GM18520 (cell line): ENCODE results near the gene SNX25.
"Not testable (repeated sequence)": the region's sequence is repeated elsewhere in the genome, so short reads cannot be mapped to it uniquely, and the experiment has no call there.

Experiments
- ATAC-seq: cut with Tn5 transposase; IDR thresholded peaks from one replicate; pipeline ENCODE4 v1.9.1; 2021; ENCODE audit not compliant: unreplicated experiment

The SNX25 gene

DNA sequence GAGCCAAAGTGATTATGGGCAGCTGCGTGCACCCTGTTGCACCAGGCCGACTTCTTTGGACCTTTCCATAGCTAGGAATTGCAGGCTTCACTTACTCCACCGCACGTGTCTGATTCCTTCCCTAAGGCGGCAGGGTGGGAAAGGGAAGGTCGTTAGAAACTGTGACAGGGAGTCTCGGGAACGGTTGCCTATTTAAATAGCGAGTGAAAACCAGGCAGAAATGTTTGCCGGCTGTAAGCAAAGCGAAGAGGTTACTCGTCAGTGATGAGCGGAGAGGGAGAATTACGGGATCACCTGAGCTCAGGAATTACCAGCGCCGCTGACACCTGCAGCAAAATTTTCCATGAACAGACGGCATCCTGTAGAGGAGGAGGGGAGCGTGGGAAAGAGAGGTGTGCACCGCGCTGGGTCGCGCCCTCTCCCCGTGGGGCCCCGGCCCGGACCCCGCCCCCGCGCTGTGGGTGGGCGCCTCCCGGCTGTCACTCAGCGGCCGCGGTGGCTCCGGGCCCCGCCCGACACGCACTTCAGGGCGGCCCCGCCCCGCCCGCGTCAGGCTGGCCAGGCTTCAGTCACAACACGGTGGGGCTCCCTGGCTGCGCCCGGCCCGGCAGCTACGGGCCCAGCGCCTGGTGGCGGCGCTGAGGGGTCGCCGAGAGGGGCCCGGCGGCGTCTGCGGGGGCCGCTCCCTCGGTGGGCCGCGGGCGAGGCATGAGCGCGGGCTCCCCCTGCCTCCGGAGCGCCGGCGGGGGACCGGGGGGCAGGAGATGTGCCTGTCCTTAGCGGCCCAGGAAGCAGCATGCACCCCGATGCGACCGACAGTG lies at the start of gene SNX25:
SNX25 (plus strand) TSS at position 568 of the 821 bp plus-strand sequence; CDS start at position 797, 229 bp downstream.
- peak; percentile 73 for ATAC-seq

DNA sequence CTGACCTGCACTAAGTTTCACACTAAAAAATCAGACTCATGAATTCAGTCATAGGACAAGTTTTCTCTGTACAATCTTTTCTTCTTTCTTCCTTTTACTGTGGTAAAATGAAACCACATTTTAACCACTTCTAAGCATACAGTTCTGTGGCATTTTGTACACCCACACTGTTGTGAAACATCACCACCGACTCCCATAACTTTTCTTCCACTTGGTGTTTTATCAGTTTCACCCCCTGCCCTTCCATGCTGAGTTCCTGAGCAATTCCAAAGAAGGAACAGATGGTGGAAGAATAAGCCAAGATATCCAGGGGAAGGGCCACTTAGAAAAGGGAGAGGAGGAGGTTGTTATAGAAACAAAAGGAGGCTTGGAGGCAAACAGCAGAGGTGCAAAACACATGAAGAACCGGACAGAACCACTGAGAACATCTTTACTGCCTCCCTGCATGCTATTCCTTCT lies 43.8 kb upstream of the SNX25 start:
- ATAC-seq = peak; percentile 83

- ATAC-seq = no peak
Observed at GRCh38 chr4:185167234-185167633, 42.2 kb upstream of the SNX25 start.

DNA sequence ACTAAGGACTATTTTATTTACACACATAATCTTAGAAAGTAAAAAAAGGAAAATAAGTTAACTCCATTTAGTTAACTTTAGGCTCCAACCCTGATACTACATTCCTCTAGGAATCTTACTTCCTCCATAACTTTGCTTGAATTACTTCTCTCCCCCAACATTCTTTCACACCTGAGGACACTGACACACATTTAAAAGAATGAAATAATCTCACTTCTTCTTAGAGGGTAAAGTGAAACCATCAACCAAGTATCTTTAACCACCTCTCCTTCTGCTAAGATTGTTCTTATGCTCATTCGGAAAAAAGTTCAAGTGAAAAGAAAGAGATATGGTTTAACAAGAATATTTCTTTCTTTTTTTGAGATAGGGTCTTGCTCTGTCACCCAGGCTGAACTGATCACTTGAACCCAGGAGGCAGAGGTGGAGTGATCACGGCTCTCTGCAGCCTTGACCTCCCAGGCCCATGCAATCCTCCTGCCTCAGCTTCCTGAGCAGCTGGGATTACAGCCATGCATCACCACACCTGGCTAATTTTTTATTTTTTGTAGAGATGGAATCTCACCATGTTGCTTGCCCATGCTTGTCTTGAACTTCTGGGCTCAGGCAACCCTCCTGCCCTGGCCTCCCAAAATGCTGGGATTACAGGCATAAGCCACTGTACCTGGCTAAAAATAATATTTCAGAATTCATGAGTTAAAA lies 37.9 kb upstream of the SNX25 start:
- no peak for ATAC-seq

- ATAC-seq = no peak
Observed at GRCh38 chr4:185179488-185179887, 29.9 kb upstream of the SNX25 start.

- no peak for ATAC-seq
Observed at GRCh38 chr4:185182239-185182638, 27.2 kb upstream of the SNX25 start.

DNA sequence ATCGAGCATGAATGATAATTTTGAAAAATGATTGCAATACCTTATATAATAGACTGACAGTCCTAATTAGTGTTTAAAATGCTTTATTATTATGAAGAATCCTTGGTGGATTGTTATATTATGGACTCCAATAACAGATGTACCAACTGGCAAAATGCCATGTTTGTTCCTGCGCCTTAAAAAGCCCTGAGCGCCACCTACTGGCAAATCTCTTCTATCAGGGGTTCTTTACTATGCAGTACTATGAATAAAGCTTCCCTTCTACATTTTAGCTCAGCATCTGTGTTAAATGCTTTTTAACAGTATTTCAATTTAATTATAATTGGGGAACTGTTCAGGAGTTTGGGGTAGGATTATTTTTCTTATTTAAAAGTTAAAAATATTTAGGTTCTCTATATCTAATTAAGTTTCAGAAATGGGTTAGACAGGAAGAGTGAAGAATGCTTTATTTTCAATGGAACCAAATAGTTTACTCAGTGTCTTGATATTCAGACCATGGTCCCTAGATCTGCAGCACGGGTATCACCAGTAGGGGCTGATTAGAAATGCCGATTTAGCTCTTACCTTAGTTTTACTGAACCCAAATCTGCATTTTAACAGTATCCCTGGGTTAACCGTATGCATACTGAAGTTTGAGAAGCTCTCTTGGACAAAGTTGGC lies 25.6 kb upstream of the SNX25 start:
- ATAC-seq = no peak

DNA sequence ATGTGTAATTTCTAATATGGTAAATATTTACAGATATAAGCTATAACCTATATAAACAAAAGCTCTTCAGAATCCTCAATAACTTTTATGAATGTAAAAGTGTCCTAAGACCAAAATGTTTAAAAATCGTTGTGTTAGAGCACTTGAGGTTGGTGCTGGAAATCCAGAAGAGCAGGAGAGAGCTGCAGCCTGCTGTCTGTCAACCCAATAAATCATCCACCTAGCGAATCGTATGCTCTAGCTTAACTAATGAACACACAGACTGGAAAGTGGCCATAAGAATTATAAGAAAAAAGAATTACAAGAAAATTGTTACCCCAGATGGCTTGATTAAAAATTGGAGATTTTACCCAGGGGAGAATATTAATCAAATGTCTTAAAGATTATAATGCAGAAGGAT lies 22.6 kb upstream of the SNX25 start:
- ATAC-seq = no peak

DNA sequence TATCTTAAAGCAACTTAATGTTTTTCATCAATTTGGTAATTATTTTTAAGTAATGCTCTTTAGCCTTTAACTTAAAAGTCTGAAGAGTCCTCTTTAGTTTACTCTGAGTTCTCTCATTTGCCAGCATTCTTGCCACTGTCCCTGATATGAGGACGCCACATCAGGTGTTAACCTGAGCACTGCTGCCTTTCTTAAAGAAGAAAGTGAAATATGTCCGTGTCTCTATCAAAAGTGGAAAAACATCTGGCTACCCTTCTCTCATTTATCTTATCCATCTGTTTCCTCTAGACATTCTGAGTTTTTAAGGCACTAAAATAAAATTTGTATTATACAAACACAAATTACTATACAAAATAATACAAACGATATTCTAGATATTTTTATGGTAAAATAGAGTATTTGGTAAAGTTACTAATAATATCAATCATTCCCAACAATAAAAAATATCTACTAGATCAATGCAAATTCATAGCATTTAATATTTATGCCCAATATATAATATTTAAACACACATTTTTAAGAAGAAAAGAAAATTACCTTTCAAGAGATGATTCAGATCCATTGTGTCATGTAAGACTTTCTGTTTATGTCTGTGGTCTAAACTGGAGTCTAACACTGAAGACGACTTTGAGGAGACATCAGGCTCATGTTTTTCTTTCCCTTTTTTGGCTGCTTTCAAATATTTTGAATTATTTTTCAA lies 19.6 kb upstream of the SNX25 start:
- no peak for ATAC-seq

- no peak for ATAC-seq
Observed at GRCh38 chr4:185190306-185190856, 19.0 kb upstream of the SNX25 start.

GRCh38 chr4:185192059-185192458 lies 17.3 kb upstream of the SNX25 start:
- ATAC-seq = peak; percentile 81

- no peak for ATAC-seq
Observed at GRCh38 chr4:185194924-185195888, 14.2 kb upstream of the SNX25 start.

DNA sequence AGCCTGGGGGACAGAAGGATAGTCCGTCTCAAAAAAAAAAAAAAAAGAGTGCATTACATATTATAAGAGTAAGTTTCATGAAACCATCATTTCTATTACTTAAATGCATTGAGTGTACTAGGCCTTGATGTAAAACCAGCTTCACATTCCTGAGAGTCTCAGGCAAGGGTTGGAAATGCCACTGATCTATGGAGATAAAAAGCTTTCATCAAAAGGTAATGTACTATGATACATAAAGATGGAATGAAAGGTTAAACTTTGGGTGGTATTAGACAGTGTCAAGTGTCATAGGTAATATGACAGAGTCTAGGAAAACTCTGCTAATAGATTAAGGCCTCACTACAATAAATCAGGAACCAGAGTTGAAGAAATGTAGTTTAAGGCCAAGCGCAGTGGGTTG lies 13.0 kb upstream of the SNX25 start:
- no peak for ATAC-seq

GRCh38 chr4:185198189-185198588 lies 11.2 kb upstream of the SNX25 start:
- not testable (repeated sequence) for ATAC-seq

GRCh38 chr4:185201977-185202962 lies 7.1 kb upstream of the SNX25 start:
- no peak for ATAC-seq

DNA sequence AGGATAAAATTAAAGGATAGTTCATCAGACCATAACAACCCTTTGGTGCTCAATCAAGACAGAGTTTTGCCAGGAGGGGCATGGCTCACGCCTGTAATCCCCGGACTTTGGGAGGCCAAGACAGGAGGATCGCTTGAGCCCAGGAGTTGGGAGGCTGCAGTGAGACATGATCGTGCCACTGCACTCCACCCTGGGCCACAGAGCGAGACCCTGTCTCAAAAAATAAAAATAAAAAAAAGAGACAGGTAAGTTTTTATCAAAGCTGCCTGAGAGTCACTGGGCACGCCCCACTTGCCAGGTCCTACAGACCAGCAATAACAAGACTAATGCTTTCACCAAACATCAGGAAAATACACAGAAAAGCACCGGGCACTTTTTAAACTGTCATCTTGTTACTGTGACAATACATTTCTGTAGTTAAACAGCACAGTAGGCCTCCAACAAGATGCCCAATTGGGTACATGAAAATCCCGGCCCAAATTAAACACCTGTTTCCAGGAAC lies 6.4 kb upstream of the SNX25 start:
- no peak for ATAC-seq

GRCh38 chr4:185203486-185204237 lies 5.7 kb upstream of the SNX25 start, which contains the start of gene CFAP97:
TSS of gene CFAP97 (minus strand) at chr4:185204000. CDS start at chr4:185191196, 12,804 bp downstream.
- peak; percentile 86 for ATAC-seq
